Stomach (tissue), 4 donors: ENCODE measurements around the gene SGIP1.

Source experiments
- EP300 ChIP-seq: sonication (generic); formaldehyde crosslinking; IDR thresholded peaks from one replicate; pipeline ENCODE4 v1.6.1; 2017; ENCODE audit warnings: antibody characterized with exemption
- POLR2A ChIP-seq, 4 donors: fragments of 450-650 bp; IDR thresholded peaks; one replicate each; pipeline ENCODE4 v1.6.1; 2016; ENCODE audit warnings: antibody characterized with exemption in 4 of 4, control low read depth in 2 of 4, mild to moderate bottlenecking in 1 of 4, moderate library complexity in 1 of 4
- POLR2AphosphoS5 ChIP-seq, 3 donors: sonication (generic); formaldehyde crosslinking; IDR thresholded peaks; one replicate each; pipeline ENCODE4 v1.6.1; 2016; ENCODE audit warnings: antibody characterized with exemption in 3 of 3
- TF ChIP-seq, protein P1 (sequence below), 7 experiments: fragments of 450-650 bp in 4 of 7; fragments of 200-600 bp in 3 of 7; sonication (generic) in 3 of 7; IDR thresholded peaks; one replicate each; pipeline ENCODE4 v1.5.1; 2016 to 2019; ENCODE audit warnings: antibody characterized with exemption in 7 of 7, control low read depth in 2 of 7, mild to moderate bottlenecking in 1 of 7

- TF ChIP-seq POLR2A (IDR thresholded peaks at IDR 0.05): no peak
- TF ChIP-seq, protein P1, sequence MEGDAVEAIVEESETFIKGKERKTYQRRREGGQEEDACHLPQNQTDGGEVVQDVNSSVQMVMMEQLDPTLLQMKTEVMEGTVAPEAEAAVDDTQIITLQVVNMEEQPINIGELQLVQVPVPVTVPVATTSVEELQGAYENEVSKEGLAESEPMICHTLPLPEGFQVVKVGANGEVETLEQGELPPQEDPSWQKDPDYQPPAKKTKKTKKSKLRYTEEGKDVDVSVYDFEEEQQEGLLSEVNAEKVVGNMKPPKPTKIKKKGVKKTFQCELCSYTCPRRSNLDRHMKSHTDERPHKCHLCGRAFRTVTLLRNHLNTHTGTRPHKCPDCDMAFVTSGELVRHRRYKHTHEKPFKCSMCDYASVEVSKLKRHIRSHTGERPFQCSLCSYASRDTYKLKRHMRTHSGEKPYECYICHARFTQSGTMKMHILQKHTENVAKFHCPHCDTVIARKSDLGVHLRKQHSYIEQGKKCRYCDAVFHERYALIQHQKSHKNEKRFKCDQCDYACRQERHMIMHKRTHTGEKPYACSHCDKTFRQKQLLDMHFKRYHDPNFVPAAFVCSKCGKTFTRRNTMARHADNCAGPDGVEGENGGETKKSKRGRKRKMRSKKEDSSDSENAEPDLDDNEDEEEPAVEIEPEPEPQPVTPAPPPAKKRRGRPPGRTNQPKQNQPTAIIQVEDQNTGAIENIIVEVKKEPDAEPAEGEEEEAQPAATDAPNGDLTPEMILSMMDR (IDR thresholded peaks at IDR 0.05): no peak
- no peak for TF ChIP-seq POLR2AphosphoS5 (IDR thresholded peaks at IDR 0.05)
- no peak for TF ChIP-seq EP300
Observed at GRCh38 chr1:66729119-66729518, 195.2 kb downstream of the SGIP1 start.
